HEK293 (cell line): Measurements from ENCODE around the gene MRPL41.
"Not testable (repeated sequence)": the region's sequence is repeated elsewhere in the genome, so short reads cannot be mapped to it uniquely, and the experiment has no call there.

Source experiments
- CTCF ChIA-PET: fragments of 350-600 bp; formaldehyde crosslinking; extraction: SDS; loops from one replicate; lab custom pipeline; 2021; ENCODE audit warnings: antibody characterized with exemption; lab: Yijun Ruan, JAX
- POLR2A ChIA-PET: fragments of 300-600 bp; formaldehyde crosslinking; extraction: SDS; loops from one replicate; lab custom pipeline; 2020; ENCODE audit warnings: antibody characterized with exemption, inconsistent platforms; lab: Yijun Ruan, JAX
- H3K27ac ChIP-seq: fragments of 200-500 bp; sonication (Bioruptor generic); 2 replicates; pipeline ENCODE4 v1.5.1; 2014; ENCODE audit warnings: low read depth, low read length, control low read depth, inconsistent platforms; ENCODE audit errors: extremely low read depth
- H3K36me3 ChIP-seq, 2 experiments: fragments of 200-500 bp in 1 of 2; sonication (Bioruptor generic) in 1 of 2; 1 replicate in 1 of 2; 2 replicates in 1 of 2; pipeline ENCODE4 v1.5.1; 2014 to 2017; ENCODE audit warnings: inconsistent platforms in 2 of 2, low read length in 2 of 2; ENCODE audit not compliant: control insufficient read depth in 2 of 2, insufficient read depth in 1 of 2
- H3K4me1 ChIP-seq: fragments of 200-500 bp; sonication (Bioruptor generic); 2 replicates; pipeline ENCODE4 v1.5.1; 2014; ENCODE audit warnings: mild to moderate bottlenecking, low read length, inconsistent platforms; ENCODE audit not compliant: control insufficient read depth, insufficient read depth
- H3K4me3 ChIP-seq: 2 replicates; pipeline ENCODE4 v1.5.1; 2011; ENCODE audit warnings: low read depth, mild to moderate bottlenecking, control low read depth, low read length, moderate library complexity
- H3K9me3 ChIP-seq: fragments of 200-500 bp; sonication (Bioruptor generic); 2 replicates; pipeline ENCODE4 v1.5.1; 2014; ENCODE audit warnings: low read depth, low read length, inconsistent platforms; ENCODE audit not compliant: control insufficient read depth, insufficient read depth
- GFI1B ChIP-seq: fragments of 450-650 bp; formaldehyde crosslinking; IDR thresholded peaks from 2 replicates; pipeline ENCODE4 v1.5.1; 2016; ENCODE audit warnings: missing biosample characterization, missing genetic modification characterization
- GLI2 ChIP-seq: fragments of 450-650 bp; formaldehyde crosslinking; IDR thresholded peaks from 2 replicates; pipeline ENCODE4; 2017; ENCODE audit warnings: missing biosample characterization, missing genetic modification characterization, low read depth, borderline replicate concordance
- GLIS2 ChIP-seq: fragments of 450-650 bp; formaldehyde crosslinking; IDR thresholded peaks from 2 replicates; pipeline ENCODE4 v1.5.1; 2016; ENCODE audit warnings: missing biosample characterization, missing genetic modification characterization
- KLF8 ChIP-seq: fragments of 450-650 bp; formaldehyde crosslinking; IDR thresholded peaks from 2 replicates; pipeline ENCODE4 v1.5.1; 2016; ENCODE audit warnings: missing biosample characterization, missing genetic modification characterization
- PATZ1 ChIP-seq: fragments of 450-650 bp; formaldehyde crosslinking; IDR thresholded peaks from 2 replicates; pipeline ENCODE4 v1.5.1; 2016; ENCODE audit warnings: missing biosample characterization, missing genetic modification characterization
- ZIC2 ChIP-seq: fragments of 450-650 bp; formaldehyde crosslinking; IDR thresholded peaks from 2 replicates; pipeline ENCODE4 v1.5.1; 2016; ENCODE audit warnings: missing biosample characterization, missing genetic modification characterization
- ZNF140 ChIP-seq: fragments of 450-650 bp; formaldehyde crosslinking; IDR thresholded peaks from 2 replicates; pipeline ENCODE4 v1.5.1; 2016; ENCODE audit warnings: missing biosample characterization, missing genetic modification characterization
- ZNF202 ChIP-seq: fragments of 450-650 bp; formaldehyde crosslinking; IDR thresholded peaks from 2 replicates; pipeline ENCODE4 v1.5.1; 2016; ENCODE audit warnings: missing biosample characterization, missing genetic modification characterization, borderline replicate concordance
- ZNF221 ChIP-seq: fragments of 450-650 bp; formaldehyde crosslinking; IDR thresholded peaks from 2 replicates; pipeline ENCODE4 v1.5.1; 2017; ENCODE audit warnings: missing biosample characterization, missing genetic modification characterization, borderline replicate concordance
- ZNF23 ChIP-seq: fragments of 450-650 bp; formaldehyde crosslinking; IDR thresholded peaks from 2 replicates; pipeline ENCODE4 v1.5.1; 2016; ENCODE audit warnings: missing biosample characterization, missing genetic modification characterization, borderline replicate concordance
- ZNF37A ChIP-seq: fragments of 450-650 bp; IDR thresholded peaks from 2 replicates; pipeline ENCODE4 v1.5.1; 2018; ENCODE audit warnings: missing biosample characterization, missing genetic modification characterization
- ZNF514 ChIP-seq: fragments of 450-650 bp; formaldehyde crosslinking; IDR thresholded peaks from 2 replicates; pipeline ENCODE4 v1.5.1; 2016; ENCODE audit warnings: missing biosample characterization, missing genetic modification characterization
- ZNF548 ChIP-seq: fragments of 450-650 bp; formaldehyde crosslinking; IDR thresholded peaks from 2 replicates; pipeline ENCODE4 v1.5.1; 2016; ENCODE audit warnings: missing biosample characterization, missing genetic modification characterization
- ZNF660 ChIP-seq: fragments of 450-650 bp; IDR thresholded peaks from 2 replicates; pipeline ENCODE4 v1.5.1; 2018; ENCODE audit warnings: missing biosample characterization, mild to moderate bottlenecking, missing genetic modification characterization
- ZNF768 ChIP-seq: fragments of 450-650 bp; formaldehyde crosslinking; IDR thresholded peaks from 2 replicates; pipeline ENCODE4 v1.5.1; 2018; ENCODE audit warnings: missing biosample characterization, mild to moderate bottlenecking, missing genetic modification characterization

The MRPL41 gene

GRCh38 chr9:137506702-137507171 lies 44.9 kb upstream of the MRPL41 start (continued):
- no peak for TF ChIP-seq ZNF23 (tag by site-specific recombination)
- no peak for TF ChIP-seq GFI1B (tag by site-specific recombination)
- no peak for TF ChIP-seq GLIS2 (tag by site-specific recombination)
- no peak for TF ChIP-seq ZNF548
- TF ChIP-seq PATZ1: no peak
- TF ChIP-seq, all 188 proteins: peak for 0

GRCh38 chr9:137509198-137509597 lies 42.5 kb upstream of the MRPL41 start:
- Histone ChIP-seq H3K4me1 (no peaks in the 10 kb centered on the region), H3K9me3 (no peaks in the 10 kb centered on the region), H3K27ac (no peak overlapping the region), H3K4me3 (no peak overlapping the region), H3K36me3 (no peaks in the 10 kb centered on the region)
- CTCF ChIA-PET: interaction anchor here (0.6 to 1.7 kb wide), 8 partner anchors 13 to 215 kb away, joined by 3 to 9 read pairs (median 3); no protein-coding TSS in a partner anchor
- POLR2A ChIA-PET: interaction anchor here (0.6 to 1.2 kb wide), 3 partner anchors 19 to 68 kb away, joined by 3 read pairs; no protein-coding TSS in a partner anchor
- TF ChIP-seq ZNF660 (tag by site-specific recombination) (no peak), ZNF140 (tag by site-specific recombination) (peak; percentile 95)

- H3K4me3 ChIP-seq, H3K4me1 ChIP-seq, H3K9me3 ChIP-seq, POLR2A ChIA-PET, H3K27ac ChIP-seq, H3K36me3 ChIP-seq: not testable (repeated sequence)
- peak; percentile 48; the same call in 1 of the 2 replicates for TF ChIP-seq ZNF202
- CTCF ChIA-PET: interaction anchor here (0.6 kb wide), 2 partner anchors 14 to 235 kb away, joined by 3 to 7 read pairs; no protein-coding TSS in a partner anchor
These were observed 40.6 kb upstream of the MRPL41 start for GRCh38 chr9:137511126-137511525.

GRCh38 chr9:137511758-137512463 lies 39.8 kb upstream of the MRPL41 start:
- CTCF ChIA-PET: no interaction called here
- H3K27ac ChIP-seq: no peak overlapping the region
- no peaks in the 10 kb centered on the region for H3K4me1 ChIP-seq
- H3K9me3 ChIP-seq: no peaks in the 10 kb centered on the region
- H3K36me3 ChIP-seq: no peaks in the 10 kb centered on the region
- no peak for TF ChIP-seq ZNF548
- TF ChIP-seq ZNF768 (tag by site-specific recombination): no peak
- no peak for TF ChIP-seq ZNF514 (tag by site-specific recombination)
- TF ChIP-seq KLF8 (tag by site-specific recombination): no peak
- no peak for TF ChIP-seq ZIC2 (tag by site-specific recombination)
- TF ChIP-seq GLI2: no peak
- TF ChIP-seq ZNF37A (tag by site-specific recombination): no peak
- no peak for TF ChIP-seq ZNF221
- TF ChIP-seq, all 188 proteins: peak for 0
- POLR2A ChIA-PET: no interaction called here
- H3K4me3 ChIP-seq: no peak overlapping the region

- H3K27ac ChIP-seq, H3K4me1 ChIP-seq, H3K4me3 ChIP-seq, H3K36me3 ChIP-seq, H3K9me3 ChIP-seq, POLR2A ChIA-PET: not testable (repeated sequence)
- CTCF ChIA-PET: interaction anchor here (0.6 kb wide), 1 partner anchor 486 kb away, joined by 3 read pairs; no protein-coding TSS in a partner anchor
These were observed 38.5 kb upstream of the MRPL41 start for GRCh38 chr9:137513136-137513535.

GRCh38 chr9:137513801-137514570 lies 37.7 kb upstream of the MRPL41 start:
- POLR2A ChIA-PET, H3K4me3 ChIP-seq, H3K4me1 ChIP-seq, H3K9me3 ChIP-seq, H3K36me3 ChIP-seq, H3K27ac ChIP-seq: not testable (repeated sequence)
- CTCF ChIA-PET: interaction anchor here (0.5 kb wide), 1 partner anchor 46 kb away, joined by 3 read pairs; no protein-coding TSS in a partner anchor
